Nephron progenitor cell (in vitro differentiated cells): Measurements from ENCODE around the gene CMBL.
"Not testable (repeated sequence)": the region's sequence is repeated elsewhere in the genome, so short reads cannot be mapped to it uniquely, and the experiment has no call there.

Experiments
- DNase-seq: peaks from one replicate; pipeline ENCODE4 v3.0.0; 2021
- H3K27ac Mint-ChIP-seq: 2 replicates; pipeline ENCODE4 v1.8.0; 2021; ENCODE audit warnings: mild to moderate bottlenecking, moderate library complexity, mixed read lengths
- H3K27me3 Mint-ChIP-seq: 2 replicates; pipeline ENCODE4 v1.8.0; 2021; ENCODE audit warnings: mild to moderate bottlenecking, low read depth, mixed read lengths; ENCODE audit not compliant: poor library complexity
- H3K36me3 Mint-ChIP-seq: 2 replicates; pipeline ENCODE4 v1.8.0; 2021; ENCODE audit warnings: low read depth, mixed read lengths
- H3K4me1 Mint-ChIP-seq: 2 replicates; pipeline ENCODE4 v1.8.0; 2021; ENCODE audit warnings: mixed read lengths
- H3K4me3 Mint-ChIP-seq: 2 replicates; pipeline ENCODE4 v1.8.0; 2021; ENCODE audit warnings: mild to moderate bottlenecking, moderate library complexity, mixed read lengths
- H3K9me3 Mint-ChIP-seq: 2 replicates; pipeline ENCODE4 v1.8.0; 2021; ENCODE audit warnings: mild to moderate bottlenecking, moderate library complexity, mixed read lengths
- TF ChIP-seq, protein P1 (sequence below): fragments of 200-600 bp; sonication (generic); IDR thresholded peaks from 2 replicates; pipeline ENCODE4 v1.5.0; 2021; ENCODE audit warnings: antibody characterized with exemption

The CMBL gene

GRCh38 chr5:10249948-10250805 lies 57.5 kb downstream of the CMBL start, which contains the start of gene CCT5:
TSS of gene CCT5 (plus strand) at chr5:10250280. CDS start at chr5:10250341, 61 bp downstream.
- Mint-ChIP-seq H3K9me3 (peaks cover 3% of the 10 kb centered on the region), H3K27ac (peak within 1 kb of the TSS; percentile 100), H3K36me3 (peaks cover 28% of the 10 kb centered on the region), H3K4me1 (peaks cover 36% of the 10 kb centered on the region), H3K4me3 (peak within 1 kb of the TSS; percentile 99), H3K27me3 (peaks cover 8% of the 10 kb centered on the region)
- DNase-seq: peak; percentile 83
- TF ChIP-seq, protein P1, sequence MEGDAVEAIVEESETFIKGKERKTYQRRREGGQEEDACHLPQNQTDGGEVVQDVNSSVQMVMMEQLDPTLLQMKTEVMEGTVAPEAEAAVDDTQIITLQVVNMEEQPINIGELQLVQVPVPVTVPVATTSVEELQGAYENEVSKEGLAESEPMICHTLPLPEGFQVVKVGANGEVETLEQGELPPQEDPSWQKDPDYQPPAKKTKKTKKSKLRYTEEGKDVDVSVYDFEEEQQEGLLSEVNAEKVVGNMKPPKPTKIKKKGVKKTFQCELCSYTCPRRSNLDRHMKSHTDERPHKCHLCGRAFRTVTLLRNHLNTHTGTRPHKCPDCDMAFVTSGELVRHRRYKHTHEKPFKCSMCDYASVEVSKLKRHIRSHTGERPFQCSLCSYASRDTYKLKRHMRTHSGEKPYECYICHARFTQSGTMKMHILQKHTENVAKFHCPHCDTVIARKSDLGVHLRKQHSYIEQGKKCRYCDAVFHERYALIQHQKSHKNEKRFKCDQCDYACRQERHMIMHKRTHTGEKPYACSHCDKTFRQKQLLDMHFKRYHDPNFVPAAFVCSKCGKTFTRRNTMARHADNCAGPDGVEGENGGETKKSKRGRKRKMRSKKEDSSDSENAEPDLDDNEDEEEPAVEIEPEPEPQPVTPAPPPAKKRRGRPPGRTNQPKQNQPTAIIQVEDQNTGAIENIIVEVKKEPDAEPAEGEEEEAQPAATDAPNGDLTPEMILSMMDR: no peak

GRCh38 chr5:10248378-10249260 lies 59.1 kb downstream of the CMBL start:
- peaks cover 8% of the 10 kb centered on the region for H3K27me3 Mint-ChIP-seq
- peaks cover 3% of the 10 kb centered on the region for H3K9me3 Mint-ChIP-seq
- peak overlapping the region; percentile 98 for H3K27ac Mint-ChIP-seq
- TF ChIP-seq, protein P1: no peak
- DNase-seq: no peak
- peaks cover 31% of the 10 kb centered on the region for H3K4me1 Mint-ChIP-seq
- peaks cover 20% of the 10 kb centered on the region for H3K36me3 Mint-ChIP-seq
- H3K4me3 Mint-ChIP-seq: peak overlapping the region; percentile 99

GRCh38 chr5:10247217-10247616 lies 60.5 kb downstream of the CMBL start:
- not testable (repeated sequence) for H3K4me3 Mint-ChIP-seq, H3K9me3 Mint-ChIP-seq, H3K27ac Mint-ChIP-seq, H3K27me3 Mint-ChIP-seq, DNase-seq
- peaks cover 27% of the 10 kb centered on the region for H3K4me1 Mint-ChIP-seq
- peaks cover 21% of the 10 kb centered on the region for H3K36me3 Mint-ChIP-seq

DNA sequence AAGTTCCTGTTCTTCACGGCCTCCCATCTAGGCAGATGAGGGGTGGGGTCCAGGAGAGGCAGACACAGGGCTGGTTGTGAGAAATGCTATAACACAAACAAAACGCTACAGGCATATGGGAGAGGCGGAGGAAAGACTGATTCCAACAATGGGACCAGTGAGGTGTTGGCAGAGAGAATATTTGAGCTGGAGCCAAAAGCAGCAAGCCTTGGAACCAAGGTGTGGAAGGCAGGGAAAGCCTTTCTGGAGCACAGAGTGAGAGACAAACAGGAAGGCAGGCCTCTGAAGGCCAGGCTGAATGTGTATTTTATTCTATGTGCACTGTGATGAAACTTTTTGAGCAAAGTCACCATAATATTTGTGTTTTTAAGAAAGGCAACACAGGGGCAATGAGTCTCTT lies 60.9 kb downstream of the CMBL start:
- H3K4me1 Mint-ChIP-seq: peaks cover 23% of the 10 kb centered on the region
- H3K4me3 Mint-ChIP-seq: no peak overlapping the region
- H3K9me3 Mint-ChIP-seq: peaks cover 3% of the 10 kb centered on the region
- peaks cover 20% of the 10 kb centered on the region for H3K36me3 Mint-ChIP-seq
- DNase-seq: no peak
- TF ChIP-seq, protein P1: no peak
- no peak overlapping the region for H3K27ac Mint-ChIP-seq
- peaks cover 8% of the 10 kb centered on the region for H3K27me3 Mint-ChIP-seq

DNA sequence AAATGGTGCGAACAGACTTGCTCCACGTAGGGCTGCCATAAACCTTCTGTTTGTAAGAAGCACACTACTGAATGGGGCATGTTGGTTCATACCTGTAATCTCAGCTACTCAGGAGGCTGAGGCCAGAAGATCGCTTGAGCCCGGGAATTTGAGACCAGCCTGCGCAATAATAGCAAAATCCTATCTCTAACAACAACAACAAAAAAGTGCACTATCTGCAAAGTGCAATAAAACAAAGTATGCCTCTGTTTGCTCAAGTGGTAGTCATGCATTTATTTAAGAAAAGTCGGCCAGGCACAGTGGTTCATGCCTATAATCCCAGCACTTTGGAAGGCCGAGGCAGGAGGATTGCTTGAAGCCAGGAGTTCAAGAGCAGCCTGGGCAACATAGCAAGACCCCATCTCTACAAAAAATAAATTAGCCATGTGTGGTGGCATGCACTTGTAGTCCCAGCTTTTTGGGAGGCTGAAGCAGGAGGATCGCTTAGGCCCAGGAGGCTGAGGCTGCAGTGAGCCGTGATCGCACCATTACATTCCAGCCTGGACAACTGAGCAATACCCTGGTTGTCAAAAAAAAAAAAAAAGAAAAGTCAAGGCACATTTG lies 63.3 kb downstream of the CMBL start:
- peaks cover 4% of the 10 kb centered on the region for H3K27me3 Mint-ChIP-seq
- H3K36me3 Mint-ChIP-seq: peaks cover 23% of the 10 kb centered on the region
- TF ChIP-seq, protein P1: no peak

More for the DNA sequence above, 63.3 kb downstream of the CMBL start:
- H3K4me3 Mint-ChIP-seq: no peak overlapping the region
- no peak for DNase-seq
- H3K4me1 Mint-ChIP-seq: peaks cover 11% of the 10 kb centered on the region
- peaks cover 3% of the 10 kb centered on the region for H3K9me3 Mint-ChIP-seq
- no peak overlapping the region for H3K27ac Mint-ChIP-seq
